K562 (cell line): Measurements from ENCODE around the gene HOXC5. TPM values are rescaled to one million over a fixed set of nuclear protein-coding genes. Genes with fewer than 3 reads are reported as not detected.

ENCODE experiments used
- ATAC-seq: fragments of 200-7000 bp; cut with Tn5 transposase; 3 replicates; pipeline ENCODE4 v1.9.1; 2020; ENCODE audit warnings: moderate library complexity
- BruUV-seq: library from RNA; stranded (reverse); fragments of 400-500 nt; replicated peaks from 2 replicates; lab custom pipeline; 2021; lab: Mats Ljungman, UMichigan
- CTCF ChIA-PET: fragments of 300-600 bp; formaldehyde crosslinking; extraction: SDS; loops from one replicate; lab custom pipeline; 2021; ENCODE audit warnings: low intra/inter-chr PET ratio; lab: Yijun Ruan, JAX
- POLR2A ChIA-PET: fragments of 300-600, 350-650 bp; sonication (Branson Sonifier 250); formaldehyde crosslinking; extraction: SDS; loops from one replicate; lab custom pipeline; 2021; ENCODE audit warnings: antibody characterized with exemption, inconsistent platforms; lab: Yijun Ruan, JAX
- DNase-seq, 4 experiments: peaks; one replicate each; pipeline versions ENCODE4 v3.0.0 to v3.0.0-alpha.2; 2011 to 2018; ENCODE audit warnings: low spot score in 3 of 4, mixed read lengths in 3 of 4; ENCODE audit errors: extremely low read depth in 1 of 4
- FAIRE-seq: peaks from 2 replicates; lab custom pipeline; 2011; peaks lifted over from hg19 to GRCh38; lab: Jason Lieb, UNC
- H2AFZ ChIP-seq: 2 replicates; pipeline ENCODE4 v1.6.0; 2011; ENCODE audit warnings: low read depth, low read length, control low read depth, inconsistent platforms
- H3K27ac ChIP-seq: fragments of 200-600 bp; 3 replicates; pipeline ENCODE4 v1.8.0; 2011; ENCODE audit warnings: low read depth, mild to moderate bottlenecking, control low read depth, inconsistent platforms, low read length, moderate library complexity, mixed read lengths; ENCODE audit errors: extremely low read depth
- H3K27me3 ChIP-seq, 2 experiments: fragments of 300-600 bp in 1 of 2; 2 replicates in 1 of 2; 3 replicates in 1 of 2; pipeline versions ENCODE4 v1.6.0 to v1.8.0; 2011; ENCODE audit warnings: inconsistent platforms in 2 of 2, low read length in 2 of 2, mild to moderate bottlenecking in 1 of 2, mixed read lengths in 1 of 2, moderate library complexity in 1 of 2; ENCODE audit not compliant: control insufficient read depth in 2 of 2, insufficient read depth in 2 of 2
- H3K36me3 ChIP-seq: fragments of 300-600 bp; 3 replicates; pipeline ENCODE4 v1.8.0; 2011; ENCODE audit warnings: mild to moderate bottlenecking, low read length, inconsistent platforms; ENCODE audit not compliant: control insufficient read depth, insufficient read depth
- H3K4me1 ChIP-seq, 2 experiments: fragments of 200-600 bp in 1 of 2; replicated peaks in 1 of 2; 2 replicates in 1 of 2; 3 replicates in 1 of 2; pipeline versions ENCODE4 v1.5.1 to v1.8.0; 2011; ENCODE audit warnings: inconsistent platforms in 2 of 2, low read length in 2 of 2, mild to moderate bottlenecking in 1 of 2, mixed read lengths in 1 of 2, moderate library complexity in 1 of 2; ENCODE audit not compliant: control insufficient read depth in 2 of 2, insufficient read depth in 2 of 2
- H3K4me2 ChIP-seq: 2 replicates; pipeline ENCODE4 v1.6.1; 2011; ENCODE audit warnings: low read length, control low read depth, inconsistent platforms, mixed read lengths; ENCODE audit not compliant: insufficient read depth
- H3K4me3 ChIP-seq: fragments of 200-600 bp; sonication (generic), shearing (Covaris generic); 2 replicates; pipeline ENCODE4 v1.5.1; 2016; ENCODE audit warnings: control low read depth, inconsistent platforms
- H3K79me2 ChIP-seq: fragments of 200-600 bp; 3 replicates; pipeline ENCODE4 v1.8.0; 2011; ENCODE audit warnings: low read length, inconsistent platforms; ENCODE audit not compliant: control insufficient read depth, insufficient read depth
- H3K9ac ChIP-seq, 2 experiments: 2 replicates each; pipeline versions ENCODE4 v1.6.0 to v1.6.1; 2011; ENCODE audit warnings: low read depth in 2 of 2, low read length in 2 of 2, control low read depth in 1 of 2, inconsistent platforms in 1 of 2, mild to moderate bottlenecking in 1 of 2, mixed read lengths in 1 of 2; ENCODE audit not compliant: insufficient read depth in 1 of 2
- H3K9me1 ChIP-seq: one replicate; pipeline ENCODE4 v1.6.0; 2011; ENCODE audit warnings: inconsistent platforms, mild to moderate bottlenecking, low read length, moderate library complexity; ENCODE audit not compliant: control insufficient read depth, insufficient read depth
- H3K9me3 ChIP-seq: replicated peaks from 2 replicates; pipeline ENCODE4 v1.5.1; 2011; ENCODE audit warnings: low read depth, low read length, inconsistent platforms; ENCODE audit not compliant: control insufficient read depth, insufficient read depth
- H4K20me1 ChIP-seq: replicated peaks from 2 replicates; pipeline ENCODE4 v1.6.1; 2011; ENCODE audit warnings: low read length, inconsistent platforms, mixed read lengths; ENCODE audit not compliant: control insufficient read depth, insufficient read depth
- E2F6 ChIP-seq, 2 experiments: IDR thresholded peaks; 2 replicates each; pipeline ENCODE4 v1.6.1; 2011; ENCODE audit warnings: borderline replicate concordance in 1 of 2, control low read depth in 1 of 2, low read depth in 1 of 2, low read length in 1 of 2, mild to moderate bottlenecking in 1 of 2, mixed read lengths in 1 of 2, moderate library complexity in 1 of 2; ENCODE audit not compliant: insufficient read depth in 1 of 2, insufficient read length in 1 of 2, poor library complexity in 1 of 2, severe bottlenecking in 1 of 2; ENCODE audit errors: extremely low read depth in 1 of 2
- EGR1 ChIP-seq: fragments of 450-650 bp; conservative IDR thresholded peaks from 2 replicates; pipeline ENCODE4 v1.6.1; 2017; ENCODE audit warnings: mild to moderate bottlenecking
- MLLT1 ChIP-seq, 2 experiments: fragments of 450-650 bp; IDR thresholded peaks; 2 replicates each; pipeline ENCODE4 v1.6.1; 2016
- NFE2 ChIP-seq: IDR thresholded peaks from 2 replicates; pipeline ENCODE4 v1.6.1; 2014; ENCODE audit warnings: antibody characterized with exemption, low read depth
- PCBP1 ChIP-seq: fragments of 200-400 bp; formaldehyde crosslinking; IDR thresholded peaks from 2 replicates; pipeline ENCODE4 v1.6.1; 2018; ENCODE audit warnings: mild to moderate bottlenecking, low read depth, low read length; ENCODE audit not compliant: poor library complexity, severe bottlenecking
- ZBTB33 ChIP-seq: sonication (generic); formaldehyde crosslinking; IDR thresholded peaks from 2 replicates; pipeline ENCODE4 v1.8.1; 2023; ENCODE audit warnings: mild to moderate bottlenecking, missing genetic modification reagents
- ZNF444 ChIP-seq: fragments of 250-450 bp; sonication (Bioruptor Pico); IDR thresholded peaks from 2 replicates; pipeline ENCODE4 v1.4.0; 2020; ENCODE audit warnings: mild to moderate bottlenecking, moderate library complexity
- WGBS: fragments of 100-300 bp; shearing (Covaris generic); methylation state at CpG from one replicate; pipeline ENCODE4 v1.1.6; 2016; ENCODE audit warnings: low coverage, mixed read lengths; ENCODE audit not compliant: insufficient coverage; ENCODE audit errors: missing lambda C conversion rate; 5-methylcytosine and 5-hydroxymethylcytosine counted together
- in situ Hi-C: fragments of 300-500 bp; cut with MboI; formaldehyde crosslinking; loops from 4 replicates; pipeline ENCODE4 v1.15.0; 2018; ENCODE audit warnings: inconsistent platforms, mixed read lengths
- intact Hi-C: fragments of 100-400 bp; cut with micrococcal nuclease; formaldehyde crosslinking; loops from 2 replicates; pipeline ENCODE4 v1.14.2; 2022
- polyA plus RNA-seq, 8 experiments: library from polyadenylated mRNA; depleted of rRNA in 4 of 8; stranded (reverse) in 5 of 8; unstranded in 3 of 8; fragments of >200 nt; fragmentation: Nextera tagmentation in 2 of 8; fragmentation: Illumina TruSeq in 1 of 8; extraction: Ambion mirVana in 2 of 8; extraction: Trizol in 1 of 8; gene quantifications; 2 replicates each; pipeline versions ENCODE4 v1.2.1 to v1.2.3, GENCODE V29; 2011 to 2014; ENCODE audit warnings: inconsistent platforms in 1 of 8, missing spikeins in 1 of 8
- total RNA-seq, 7 experiments: library from RNA; depleted of rRNA in 6 of 7; stranded (reverse); fragments of >200 nt in 6 of 7; fragmentation: Illumina TruSeq in 2 of 7; extraction: Trizol in 2 of 7; gene quantifications; 2 replicates each; pipeline versions ENCODE4 v1.2.1 to v1.2.3, GENCODE V29; 2011 to 2021; ENCODE audit warnings: low replicate concordance in 1 of 7

Gene HOXC5
- total and polyA plus RNA-seq, 9 of the 15 experiments (the other 6 are each of a cell fraction or from before 2014, with no cell fraction given), result 0.10 to 0.44 (median 0.18) TPM; not detected in 4

GRCh38 chr12:53985994-53986685, 46.7 kb upstream of the HOXC5 start:
- intact Hi-C loops, result loop anchor here (2.0 to 10.0 kb wide), 2 partner anchors 19 to 379 kb away; partner anchors contain the start of gene GPR84
- H3K27me3 ChIP-seq, result peaks cover 13 to 27% of the 10 kb centered on the region in 2 experiments; a peak in 4 of 5 replicates
- FAIRE-seq, result no peak

More at GRCh38 chr12:53985994-53986685, 46.7 kb upstream of the HOXC5 start:
- Histone ChIP-seq H3K4me1 (peaks cover 35 to 50% of the 10 kb centered on the region in 2 experiments), H3K27ac (no peak overlapping the region), H3K4me2 (no peak overlapping the region), H3K36me3 (no peaks in the 10 kb centered on the region), H3K9me1 (no peaks in the 10 kb centered on the region), H3K9me3 (no peaks in the 10 kb centered on the region), H3K9ac (peak overlapping the region in 1 of 2 experiments; percentile 10; a peak in 1 of 4 replicates), H2AFZ (0 out of 2 replicates have a peak overlapping the region, but pooled peaks have one; percentile 37), H3K4me3 (no peak overlapping the region), H4K20me1 (no peaks in the 10 kb centered on the region), H3K79me2 (no peaks in the 10 kb centered on the region)
- in situ Hi-C loops, result loop anchor here (5.0 to 10.0 kb wide), 2 partner anchors 216 to 379 kb away; partner anchors contain the start of gene GPR84
- no TSS peak for BruUV-seq
- DNase-seq (peak in 2 of 4 experiments; percentile 39), ATAC-seq (no peak)
- CTCF ChIA-PET, result interaction anchor here (1.6 to 3.9 kb wide), 4 partner anchors 18 to 230 kb away, joined by 9 to 26 read pairs (median 16); no protein-coding TSS in a partner anchor
- POLR2A ChIA-PET, result interaction anchor here (0.5 to 3.2 kb wide), 3 partner anchors 14 to 342 kb away, joined by 3 to 43 read pairs (median 3); partner anchors contain the start of gene HOXC9
- peak; percentile 96 for TF ChIP-seq ZBTB33
- TF ChIP-seq MLLT1 (IDR thresholded peaks at IDR 0.05), result 0 out of 4 replicates have a peak, but pooled peaks of 1 of the 2 experiments have one; percentile 0
- peak; percentile 50 for TF ChIP-seq EGR1
- peak; percentile 69 for TF ChIP-seq PCBP1
- no peak for TF ChIP-seq NFE2
- peak in 1 of 2 experiments; percentile 46 for TF ChIP-seq E2F6 (IDR thresholded peaks at IDR 0.05; ENCODE audit: borderline replicate concordance in 1 of 2, extremely low read depth in 1 of 2, insufficient read depth in 1 of 2, insufficient read length in 1 of 2, low read depth in 1 of 2, low read length in 1 of 2, poor library complexity in 1 of 2, severe bottlenecking in 1 of 2)
- no peak for TF ChIP-seq ZNF444 (CRISPR knock-in tag)
- WGBS, result 63% methylated on average over 31 of the region's 50 CpGs
